Mucosa of stomach (tissue), 1 donor: ENCODE data around the gene LRRC3B.

ENCODE experiments used
- H3K27me3 ChIP-seq: one replicate; pipeline ENCODE4 v1.7.0; 2013; ENCODE audit warnings: mild to moderate bottlenecking, low read length; ENCODE audit not compliant: control insufficient read depth, insufficient read depth
- H3K36me3 ChIP-seq: one replicate; pipeline ENCODE4 v1.7.0; 2013; ENCODE audit warnings: low read length; ENCODE audit not compliant: control insufficient read depth, insufficient read depth
- H3K4me1 ChIP-seq: one replicate; pipeline ENCODE4 v1.7.0; 2013; ENCODE audit warnings: mild to moderate bottlenecking, low read length; ENCODE audit not compliant: control insufficient read depth, insufficient read depth
- H3K4me3 ChIP-seq: one replicate; pipeline ENCODE4 v1.7.0; 2013; ENCODE audit warnings: low read length
- H3K9ac ChIP-seq: one replicate; pipeline ENCODE4 v1.7.0; 2013; ENCODE audit warnings: mild to moderate bottlenecking, low read length, moderate library complexity
- H3K9me3 ChIP-seq: one replicate; pipeline ENCODE4 v1.7.0; 2013; ENCODE audit warnings: mild to moderate bottlenecking, low read length, moderate library complexity; ENCODE audit not compliant: control insufficient read depth
- donor health status: Pancreatic carcinoma.

LRRC3B gene

GRCh38 chr3:26675336-26675735 is 52.8 kb downstream of the LRRC3B start:
- H3K4me1 ChIP-seq: no peaks in the 10 kb centered on the region
- H3K4me3 ChIP-seq: no peak overlapping the region
- no peaks in the 10 kb centered on the region for H3K9me3 ChIP-seq
- no peaks in the 10 kb centered on the region for H3K27me3 ChIP-seq
- H3K36me3 ChIP-seq: no peaks in the 10 kb centered on the region
- no peak overlapping the region for H3K9ac ChIP-seq

- Histone ChIP-seq H3K4me3 (no peak overlapping the region), H3K9ac (no peak overlapping the region), H3K9me3 (no peaks in the 10 kb centered on the region), H3K36me3 (no peaks in the 10 kb centered on the region), H3K27me3 (no peaks in the 10 kb centered on the region), H3K4me1 (no peaks in the 10 kb centered on the region)
Observed at GRCh38 chr3:26681632-26682031, 59.1 kb downstream of the LRRC3B start.

- Histone ChIP-seq H3K27me3 (no peaks in the 10 kb centered on the region), H3K4me3 (no peak overlapping the region), H3K4me1 (no peaks in the 10 kb centered on the region), H3K9ac (no peak overlapping the region), H3K9me3 (no peaks in the 10 kb centered on the region), H3K36me3 (no peaks in the 10 kb centered on the region)
Observed at GRCh38 chr3:26682406-26682805, 59.8 kb downstream of the LRRC3B start.

- Histone ChIP-seq H3K4me1 (no peaks in the 10 kb centered on the region), H3K9me3 (no peaks in the 10 kb centered on the region), H3K27me3 (no peaks in the 10 kb centered on the region), H3K9ac (no peak overlapping the region), H3K4me3 (no peak overlapping the region), H3K36me3 (no peaks in the 10 kb centered on the region)
Observed at GRCh38 chr3:26683902-26684301, 61.3 kb downstream of the LRRC3B start.

- Histone ChIP-seq H3K4me1 (no peaks in the 10 kb centered on the region), H3K36me3 (no peaks in the 10 kb centered on the region), H3K4me3 (no peak overlapping the region), H3K27me3 (no peaks in the 10 kb centered on the region), H3K9me3 (no peaks in the 10 kb centered on the region), H3K9ac (no peak overlapping the region)
Observed at GRCh38 chr3:26687466-26687865, 64.9 kb downstream of the LRRC3B start.

GRCh38 chr3:26699553-26699952 is 77.0 kb downstream of the LRRC3B start:
- Histone ChIP-seq H3K4me3 (no peak overlapping the region), H3K9ac (no peak overlapping the region), H3K9me3 (no peaks in the 10 kb centered on the region), H3K36me3 (no peaks in the 10 kb centered on the region), H3K27me3 (no peaks in the 10 kb centered on the region), H3K4me1 (no peaks in the 10 kb centered on the region)

- H3K27me3 ChIP-seq: no peaks in the 10 kb centered on the region
Observed at GRCh38 chr3:26703519-26703918, 80.9 kb downstream of the LRRC3B start.

GRCh38 chr3:26704736-26705135 is 82.2 kb downstream of the LRRC3B start:
- H3K4me3 ChIP-seq: no peak overlapping the region
- no peaks in the 10 kb centered on the region for H3K4me1 ChIP-seq
- H3K36me3 ChIP-seq: no peaks in the 10 kb centered on the region
- no peaks in the 10 kb centered on the region for H3K27me3 ChIP-seq
- no peaks in the 10 kb centered on the region for H3K9me3 ChIP-seq
- H3K9ac ChIP-seq: no peak overlapping the region

More at GRCh38 chr3:26703519-26703918, 80.9 kb downstream of the LRRC3B start:
- Histone ChIP-seq H3K36me3 (no peaks in the 10 kb centered on the region), H3K9ac (no peak overlapping the region), H3K9me3 (no peaks in the 10 kb centered on the region), H3K4me1 (no peaks in the 10 kb centered on the region), H3K4me3 (no peak overlapping the region)

GRCh38 chr3:26708501-26708900 is 85.9 kb downstream of the LRRC3B start:
- Histone ChIP-seq H3K4me1 (no peaks in the 10 kb centered on the region), H3K36me3 (no peaks in the 10 kb centered on the region), H3K27me3 (no peaks in the 10 kb centered on the region), H3K9ac (no peak overlapping the region), H3K4me3 (no peak overlapping the region), H3K9me3 (no peaks in the 10 kb centered on the region)

- H3K9ac ChIP-seq: no peak overlapping the region
- no peaks in the 10 kb centered on the region for H3K27me3 ChIP-seq
- no peaks in the 10 kb centered on the region for H3K4me1 ChIP-seq
- H3K4me3 ChIP-seq: no peak overlapping the region
- no peaks in the 10 kb centered on the region for H3K36me3 ChIP-seq
- no peaks in the 10 kb centered on the region for H3K9me3 ChIP-seq
Observed at GRCh38 chr3:26712211-26713026, 89.8 kb downstream of the LRRC3B start.

GRCh38 chr3:26713091-26713490 is 90.5 kb downstream of the LRRC3B start:
- Histone ChIP-seq H3K27me3 (no peaks in the 10 kb centered on the region), H3K4me3 (no peak overlapping the region), H3K9me3 (no peaks in the 10 kb centered on the region), H3K9ac (no peak overlapping the region), H3K4me1 (no peaks in the 10 kb centered on the region), H3K36me3 (no peaks in the 10 kb centered on the region)

GRCh38 chr3:26714485-26714884 is 91.9 kb downstream of the LRRC3B start:
- Histone ChIP-seq H3K9me3 (no peaks in the 10 kb centered on the region), H3K36me3 (no peaks in the 10 kb centered on the region), H3K4me3 (no peak overlapping the region), H3K27me3 (no peaks in the 10 kb centered on the region), H3K4me1 (no peaks in the 10 kb centered on the region), H3K9ac (no peak overlapping the region)

- H3K36me3 ChIP-seq: no peaks in the 10 kb centered on the region
- H3K9me3 ChIP-seq: no peaks in the 10 kb centered on the region
- H3K4me3 ChIP-seq: no peak overlapping the region
- H3K9ac ChIP-seq: no peak overlapping the region
- H3K4me1 ChIP-seq: no peaks in the 10 kb centered on the region
- no peaks in the 10 kb centered on the region for H3K27me3 ChIP-seq
Observed at GRCh38 chr3:26715431-26715830, 92.9 kb downstream of the LRRC3B start.
